DND-41 (cell line): ENCODE results near the gene P2RY13.
A peak's percentile ranks its signal among the peaks of the same experiment; 100 is the strongest.

Source experiments
- CTCF ChIP-seq: IDR thresholded peaks from 2 replicates; pipeline ENCODE4 v1.5.1; 2012; ENCODE audit warnings: borderline replicate concordance, low read length, moderate library complexity, mild to moderate bottlenecking; ENCODE audit not compliant: poor library complexity, severe bottlenecking; ENCODE audit errors: extremely low read depth
- EZH2 ChIP-seq: IDR thresholded peaks from 3 replicates; pipeline ENCODE4 v1.6.1; 2012; ENCODE audit warnings: borderline replicate concordance, low read depth, mild to moderate bottlenecking, moderate library complexity, low read length, inconsistent platforms; ENCODE audit not compliant: severe bottlenecking

GRCh38 chr3:151327571-151328198, 1.7 kb downstream of the P2RY13 start:
- TF ChIP-seq CTCF (peak; percentile 62), EZH2 (no peak)
